GM12892 (cell line): Measurements from ENCODE around the gene RBMS1.

Source experiments
- POLR2A ChIP-seq: IDR thresholded peaks from 2 replicates; pipeline ENCODE4 v1.6.1; 2011; ENCODE audit warnings: low read depth, low read length, control low read depth
- TAF1 ChIP-seq: IDR thresholded peaks from 2 replicates; pipeline ENCODE4 v1.6.1; 2011; ENCODE audit warnings: low read depth, mild to moderate bottlenecking, control low read depth, low read length, borderline replicate concordance

DNA sequence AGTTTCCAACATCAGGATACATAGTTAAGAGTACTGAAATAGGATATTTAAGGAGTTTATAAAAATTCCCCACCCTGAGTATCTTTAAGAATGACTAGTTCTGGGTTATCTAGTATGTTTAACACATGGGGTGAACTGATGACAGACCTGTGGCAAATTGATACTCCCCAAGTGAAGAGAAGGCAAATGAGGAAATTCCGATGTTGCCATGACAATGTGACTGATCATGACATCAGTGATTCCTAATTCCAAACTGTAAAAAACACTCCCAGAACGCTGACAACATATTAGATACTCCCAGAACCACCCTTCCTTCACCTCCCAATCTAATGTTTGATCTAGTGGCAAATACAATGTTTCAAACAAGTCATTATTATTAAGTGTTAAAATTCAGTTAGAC is 77.6 kb downstream of the RBMS1 start:
- TF ChIP-seq POLR2A (no peak), TAF1 (no peak)
